Measurements from ENCODE around the gene PHLPP1.

GRCh38 chr18:62863579-62864001 lies 148.2 kb downstream of the PHLPP1 start:
- TF ChIP-seq CTCF (conservative IDR thresholded peaks at IDR 0.05; ENCODE audit: low read length) (no peak), EZH2phosphoT487 (IDR thresholded peaks at IDR 0.05; ENCODE audit: borderline replicate concordance, low read depth, low read length) (no peak)

All from OCI-LY7 (cell line).